Naive B cell (primary cell): ENCODE data around the gene NOL3. TPM values are rescaled to one million over a fixed set of nuclear protein-coding genes. Genes with fewer than 3 reads are reported as not detected.

Experiments
- ATAC-seq, 2 donors: fragments of 150-1000 bp; cut with Tn5 transposase; 2 replicates each; pipeline ENCODE4 v1.10.0; 2021; ENCODE audit warnings: low read depth in 2 of 2, mild to moderate bottlenecking in 2 of 2, moderate library complexity in 2 of 2
- DNase-seq: peaks from one replicate; pipeline ENCODE4 v3.0.0; 2022
- H3K27ac Mint-ChIP-seq, 6 donors: one replicate each; pipeline ENCODE4 v1.8.0; 2020 to 2022; ENCODE audit warnings: mild to moderate bottlenecking in 6 of 6, mixed read lengths in 6 of 6, moderate library complexity in 5 of 6, inconsistent platforms in 2 of 6
- H3K27me3 Mint-ChIP-seq, 3 donors: one replicate each; pipeline ENCODE4 v1.8.0; 2021 to 2022; ENCODE audit warnings: mixed read lengths in 3 of 3, mild to moderate bottlenecking in 1 of 3
- H3K36me3 Mint-ChIP-seq, 2 donors: one replicate each; pipeline ENCODE4 v1.8.0; 2020 to 2022; ENCODE audit warnings: mixed read lengths in 2 of 2, inconsistent platforms in 1 of 2, mild to moderate bottlenecking in 1 of 2
- H3K4me1 Mint-ChIP-seq, 3 donors: one replicate each; pipeline ENCODE4 v1.8.0; 2020 to 2022; ENCODE audit warnings: mixed read lengths in 3 of 3, inconsistent platforms in 1 of 3, mild to moderate bottlenecking in 1 of 3, moderate library complexity in 1 of 3
- H3K4me3 Mint-ChIP-seq, 8 donors: one replicate each; pipeline ENCODE4 v1.8.0; 2020 to 2022; ENCODE audit warnings: mild to moderate bottlenecking in 8 of 8, mixed read lengths in 8 of 8, moderate library complexity in 8 of 8, inconsistent platforms in 2 of 8
- H3K9me3 Mint-ChIP-seq, 7 donors: one replicate each; pipeline ENCODE4 v1.8.0; 2020 to 2022; ENCODE audit warnings: mixed read lengths in 7 of 7, mild to moderate bottlenecking in 5 of 7, inconsistent platforms in 2 of 7, moderate library complexity in 1 of 7
- polyA plus RNA-seq, 6 donors: library from polyadenylated mRNA; unstranded; fragments of 300-500 nt; fragmentation: Illumina TruSeq; gene quantifications; one replicate each; pipeline ENCODE4 v1.2.3, GENCODE V29; 2021; ENCODE audit warnings: low read depth in 6 of 6

The NOL3 gene
- polyA plus RNA-seq, 6 donors from 2014 or later: 0.27 TPM; not detected in 5

- no peak overlapping the region for H3K4me3 Mint-ChIP-seq
- ATAC-seq: no peak
- peaks cover 20 to 28% (median 20%) of the 10 kb centered on the region in 3 donors for H3K27me3 Mint-ChIP-seq
- H3K36me3 Mint-ChIP-seq: no peaks in the 10 kb centered on the region
- no peak for DNase-seq
- H3K27ac Mint-ChIP-seq: no peak overlapping the region
- H3K9me3 Mint-ChIP-seq: no peaks in the 10 kb centered on the region
- H3K4me1 Mint-ChIP-seq: peaks cover 11 to 18% (median 16%) of the 10 kb centered on the region in 3 donors
These were observed 11.9 kb downstream of the NOL3 start for GRCh38 chr16:67182288-67182687.

GRCh38 chr16:67183284-67183626, 12.9 kb downstream of the NOL3 start:
- Mint-ChIP-seq H3K9me3 (no peaks in the 10 kb centered on the region), H3K4me1 (peaks cover 11 to 16% (median 14%) of the 10 kb centered on the region in 3 donors), H3K27ac (no peak overlapping the region), H3K36me3 (no peaks in the 10 kb centered on the region), H3K27me3 (peaks cover 11 to 22% (median 14%) of the 10 kb centered on the region in 3 donors), H3K4me3 (no peak overlapping the region)
- DNase-seq (no peak), ATAC-seq (no peak)

GRCh38 chr16:67183627-67184452, 13.5 kb downstream of the NOL3 start, which contains the start of gene MATCAP1:
Gene MATCAP1 (minus strand): TSS chr16:67183963. CDS start chr16:67180610, 3,353 bp downstream.
- H3K4me3 Mint-ChIP-seq: peak within 1 kb of the TSS in 5 of 8 donors; percentile 36 to 98 (median 79)
- H3K9me3 Mint-ChIP-seq: no peaks in the 10 kb centered on the region
- H3K27me3 Mint-ChIP-seq: peaks cover 5 to 18% (median 10%) of the 10 kb centered on the region in 3 donors
- H3K4me1 Mint-ChIP-seq: peaks cover 7 to 13% (median 10%) of the 10 kb centered on the region in 3 donors
- H3K36me3 Mint-ChIP-seq: no peaks in the 10 kb centered on the region
- DNase-seq: peak; percentile 96
- H3K27ac Mint-ChIP-seq: peak within 1 kb of the TSS in 2 of 6 donors; percentile 56 to 58
- ATAC-seq: peak; percentile 92 to 93

- Mint-ChIP-seq H3K27me3 (peaks cover 0 to 11% (median 9%) of the 10 kb centered on the region in 3 donors), H3K9me3 (no peaks in the 10 kb centered on the region), H3K4me1 (peaks cover 7 to 10% (median 9%) of the 10 kb centered on the region in 3 donors), H3K27ac (peak overlapping the region in 2 of 6 donors; percentile 56 to 58), H3K4me3 (peak overlapping the region in 5 of 8 donors; percentile 36 to 98 (median 79)), H3K36me3 (no peaks in the 10 kb centered on the region)
- ATAC-seq (no peak), DNase-seq (no peak)
These were observed 14.2 kb downstream of the NOL3 start for GRCh38 chr16:67184453-67184994.

GRCh38 chr16:67184995-67185650, 14.8 kb downstream of the NOL3 start:
- H3K4me1 Mint-ChIP-seq: peaks cover 7 to 10% (median 9%) of the 10 kb centered on the region in 3 donors
- no peaks in the 10 kb centered on the region for H3K36me3 Mint-ChIP-seq
- peak overlapping the region in 4 of 6 donors; percentile 57 to 96 (median 89) for H3K27ac Mint-ChIP-seq
- no peaks in the 10 kb centered on the region for H3K9me3 Mint-ChIP-seq
- peaks cover 0 to 7% (median 5%) of the 10 kb centered on the region in 3 donors for H3K27me3 Mint-ChIP-seq
- DNase-seq (peak; percentile 80), ATAC-seq (peak; percentile 21 to 26)
- peak overlapping the region in 6 of 8 donors; percentile 89 to 98 (median 90) for H3K4me3 Mint-ChIP-seq

- Mint-ChIP-seq H3K9me3 (no peaks in the 10 kb centered on the region), H3K36me3 (no peaks in the 10 kb centered on the region), H3K27me3 (peaks cover 0 to 7% (median 5%) of the 10 kb centered on the region in 3 donors), H3K4me3 (peak overlapping the region in 5 of 8 donors; percentile 89 to 98 (median 91)), H3K4me1 (peaks cover 7 to 10% (median 9%) of the 10 kb centered on the region in 3 donors), H3K27ac (peak overlapping the region in 3 of 6 donors; percentile 83 to 96 (median 95))
- ATAC-seq (no peak), DNase-seq (no peak)
These were observed 15.4 kb downstream of the NOL3 start for GRCh38 chr16:67185651-67186134.

- H3K4me3 Mint-ChIP-seq: peak overlapping the region in 1 of 8 donors; percentile 40
- H3K36me3 Mint-ChIP-seq: no peaks in the 10 kb centered on the region
- peaks cover 11 to 15% (median 14%) of the 10 kb centered on the region in 3 donors for H3K4me1 Mint-ChIP-seq
- H3K9me3 Mint-ChIP-seq: no peaks in the 10 kb centered on the region
- no peak overlapping the region for H3K27ac Mint-ChIP-seq
- peaks cover 0 to 7% (median 5%) of the 10 kb centered on the region in 3 donors for H3K27me3 Mint-ChIP-seq
- DNase-seq (no peak), ATAC-seq (no peak)
These were observed 16.2 kb downstream of the NOL3 start for GRCh38 chr16:67186550-67186950.

GRCh38 chr16:67187175-67187890, 17.0 kb downstream of the NOL3 start:
- peak overlapping the region in 1 of 8 donors; percentile 21 for H3K4me3 Mint-ChIP-seq
- no peaks in the 10 kb centered on the region for H3K36me3 Mint-ChIP-seq
- no peak for ATAC-seq
- DNase-seq: no peak
- no peak overlapping the region for H3K27ac Mint-ChIP-seq
- H3K27me3 Mint-ChIP-seq: peaks cover 0 to 10% (median 7%) of the 10 kb centered on the region in 3 donors
- H3K4me1 Mint-ChIP-seq: peaks cover 16 to 19% (median 18%) of the 10 kb centered on the region in 3 donors
- H3K9me3 Mint-ChIP-seq: no peaks in the 10 kb centered on the region

- no peak for DNase-seq
- peak overlapping the region in 1 of 8 donors; percentile 29 for H3K4me3 Mint-ChIP-seq
These were observed 18.0 kb downstream of the NOL3 start for GRCh38 chr16:67188323-67188722.

GRCh38 chr16:67188798-67189197, 18.5 kb downstream of the NOL3 start:
- Mint-ChIP-seq H3K36me3 (no peaks in the 10 kb centered on the region), H3K9me3 (no peaks in the 10 kb centered on the region), H3K4me1 (peaks cover 19 to 34% (median 33%) of the 10 kb centered on the region in 3 donors), H3K4me3 (no peak overlapping the region), H3K27me3 (peaks cover 0 to 10% (median 7%) of the 10 kb centered on the region in 3 donors), H3K27ac (no peak overlapping the region)
- no peak for ATAC-seq
- DNase-seq: no peak

More at GRCh38 chr16:67188323-67188722, 18.0 kb downstream of the NOL3 start:
- H3K4me1 Mint-ChIP-seq: peaks cover 16 to 29% (median 28%) of the 10 kb centered on the region in 3 donors
- H3K36me3 Mint-ChIP-seq: no peaks in the 10 kb centered on the region
- ATAC-seq: no peak
- no peaks in the 10 kb centered on the region for H3K9me3 Mint-ChIP-seq
- H3K27ac Mint-ChIP-seq: no peak overlapping the region
- peaks cover 0 to 10% (median 7%) of the 10 kb centered on the region in 3 donors for H3K27me3 Mint-ChIP-seq

GRCh38 chr16:67190041-67190440, 19.7 kb downstream of the NOL3 start, which contains the start of gene EXOC3L1:
Gene EXOC3L1 (minus strand): TSS chr16:67190136. CDS start chr16:67189676, 460 bp downstream.
- no peak for ATAC-seq
- Mint-ChIP-seq H3K9me3 (no peaks in the 10 kb centered on the region), H3K4me1 (peaks cover 23 to 42% (median 35%) of the 10 kb centered on the region in 3 donors), H3K4me3 (peak within 1 kb of the TSS in 5 of 8 donors; percentile 15 to 94 (median 59)), H3K27me3 (peaks cover 0 to 10% (median 7%) of the 10 kb centered on the region in 3 donors), H3K36me3 (no peaks in the 10 kb centered on the region), H3K27ac (no peak within 1 kb of the TSS)
- DNase-seq: no peak
